HG03558 (cell line): ENCODE data around the gene C4BPB.

Source experiments
- ATAC-seq: cut with Tn5 transposase; IDR thresholded peaks from one replicate; pipeline ENCODE4 v1.9.1; 2021; ENCODE audit warnings: moderate number of reproducible peaks; ENCODE audit not compliant: unreplicated experiment; ENCODE audit errors: extremely low read depth

C4BPB gene

DNA sequence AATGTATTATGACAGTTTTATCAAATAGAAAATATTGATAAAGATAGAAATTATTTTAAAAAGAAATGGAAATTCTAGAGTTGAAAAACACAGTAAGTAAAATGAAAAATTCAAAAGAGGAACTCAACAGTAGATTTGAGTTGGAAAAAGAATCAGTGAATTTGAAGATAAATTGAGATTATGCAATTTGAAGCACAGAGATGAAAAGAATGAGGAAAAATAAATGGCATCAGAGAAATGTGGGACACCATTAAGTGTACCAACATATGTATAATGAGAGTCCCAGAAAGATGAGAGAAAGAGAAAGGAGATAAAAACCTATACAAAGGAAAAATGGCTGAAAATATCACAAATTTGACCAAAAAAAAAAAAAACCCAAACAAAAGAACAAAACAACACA is 40.4 kb downstream of the C4BPB start:
- ATAC-seq = no peak

DNA sequence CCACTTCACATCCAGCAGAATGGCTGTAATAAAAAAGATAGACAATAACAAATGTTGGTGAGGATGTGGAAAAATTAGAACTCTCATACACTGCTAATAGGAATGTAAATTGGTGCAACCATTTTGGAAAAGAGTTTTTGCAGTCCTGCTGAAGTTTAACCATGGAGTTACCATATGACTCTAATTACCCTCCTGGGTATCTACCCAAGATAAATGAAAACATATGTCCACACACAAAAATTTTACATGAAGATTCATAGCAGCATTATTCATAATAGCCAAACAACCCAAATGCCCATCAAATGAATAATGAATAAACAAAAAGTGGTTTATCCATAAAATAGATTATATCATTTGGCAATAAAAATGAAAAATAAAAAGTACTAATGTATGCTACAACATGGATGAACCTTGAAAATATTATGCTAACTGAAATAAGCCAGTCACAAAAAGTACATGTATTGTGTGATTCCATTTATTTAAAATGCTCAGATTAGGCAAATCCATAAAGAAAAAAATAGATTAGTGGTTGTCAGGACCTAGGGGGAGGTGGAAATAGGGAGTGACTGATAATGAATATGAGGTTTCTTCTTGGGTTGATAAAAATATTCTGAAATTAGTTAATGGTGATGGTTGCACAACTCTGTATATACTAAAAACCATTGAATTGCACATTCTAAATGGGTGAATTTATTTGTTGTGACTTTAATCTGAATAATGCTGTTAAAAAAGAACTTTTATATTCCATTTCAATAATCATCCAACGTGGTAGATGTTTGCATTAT is 41.8 kb downstream of the C4BPB start:
- ATAC-seq = no peak

DNA sequence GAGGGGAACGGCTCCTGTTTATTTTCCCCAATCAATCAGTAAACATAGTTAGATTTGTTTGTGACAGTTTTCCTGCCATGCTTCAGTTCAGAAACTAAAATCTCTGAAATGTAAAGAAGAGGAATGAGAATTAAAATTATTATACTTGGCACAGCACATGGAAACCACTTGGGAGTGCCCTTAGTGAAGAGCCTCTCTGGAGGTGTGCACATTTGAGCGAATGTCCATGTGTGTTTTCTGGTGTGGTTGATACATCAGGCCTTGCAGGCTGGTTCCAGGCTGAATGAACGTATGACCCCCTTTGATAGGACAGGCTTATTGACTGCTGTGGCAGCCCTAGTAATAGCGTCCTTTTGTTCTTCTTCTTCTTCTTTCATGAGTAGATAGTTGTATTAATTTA is 42.5 kb downstream of the C4BPB start:
- no peak for ATAC-seq

DNA sequence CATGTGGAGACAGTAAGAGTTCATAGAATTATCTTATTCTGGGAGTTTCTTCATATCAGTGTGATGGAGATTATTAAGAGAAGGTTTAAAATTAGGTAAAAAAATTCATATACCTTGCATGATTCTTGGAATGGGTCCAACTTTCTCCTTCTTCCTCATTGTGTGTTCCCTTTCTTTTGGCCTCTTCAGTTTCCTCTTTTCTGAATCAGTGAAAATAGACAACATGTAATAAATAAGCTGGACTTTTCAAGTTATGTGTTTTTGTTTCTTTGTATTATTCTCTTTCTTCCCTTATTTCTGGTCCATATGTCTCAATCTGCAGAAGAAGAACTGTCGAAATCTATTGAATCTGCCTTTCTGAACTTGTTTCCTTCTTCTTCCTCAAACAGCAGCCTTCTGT is 45.9 kb downstream of the C4BPB start:
- no peak for ATAC-seq

DNA sequence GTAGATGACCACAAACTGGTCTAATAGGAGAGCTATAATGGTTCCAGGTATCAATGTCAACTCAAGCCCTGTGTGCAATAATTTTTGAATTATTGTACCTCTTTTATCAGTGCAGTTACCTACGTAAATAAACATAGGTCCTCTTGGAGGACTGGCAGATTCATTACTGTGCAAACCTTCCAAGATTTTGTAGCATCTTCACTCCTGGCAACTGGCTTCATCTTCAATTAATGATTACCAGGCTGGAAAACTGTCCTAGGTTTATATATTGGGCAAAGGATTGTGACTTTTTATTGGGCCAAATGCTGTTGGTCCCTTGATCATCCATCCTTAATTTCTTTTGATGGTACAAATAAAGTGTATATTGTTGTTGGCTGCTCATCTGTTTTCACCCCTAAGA is 51.0 kb downstream of the C4BPB start:
- no peak for ATAC-seq

DNA sequence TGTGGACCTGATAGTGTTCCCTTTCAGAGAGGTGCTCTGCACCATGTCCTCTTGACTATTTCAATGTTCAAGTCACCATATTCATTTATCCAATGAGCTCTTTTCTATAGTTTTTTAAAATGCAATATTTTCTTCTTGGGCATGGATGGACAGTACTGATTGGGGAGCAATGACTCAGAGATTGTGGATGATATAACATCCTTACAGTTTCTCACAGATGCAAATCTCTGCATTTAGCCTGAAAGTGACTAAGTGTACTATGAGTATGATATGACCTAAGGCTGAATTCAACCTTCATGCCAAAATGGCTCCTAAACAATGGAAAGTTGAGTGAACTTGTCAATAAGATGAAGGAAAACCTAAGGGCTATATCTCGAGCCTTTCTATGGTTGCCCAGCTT is 51.9 kb downstream of the C4BPB start:
- no peak for ATAC-seq

DNA sequence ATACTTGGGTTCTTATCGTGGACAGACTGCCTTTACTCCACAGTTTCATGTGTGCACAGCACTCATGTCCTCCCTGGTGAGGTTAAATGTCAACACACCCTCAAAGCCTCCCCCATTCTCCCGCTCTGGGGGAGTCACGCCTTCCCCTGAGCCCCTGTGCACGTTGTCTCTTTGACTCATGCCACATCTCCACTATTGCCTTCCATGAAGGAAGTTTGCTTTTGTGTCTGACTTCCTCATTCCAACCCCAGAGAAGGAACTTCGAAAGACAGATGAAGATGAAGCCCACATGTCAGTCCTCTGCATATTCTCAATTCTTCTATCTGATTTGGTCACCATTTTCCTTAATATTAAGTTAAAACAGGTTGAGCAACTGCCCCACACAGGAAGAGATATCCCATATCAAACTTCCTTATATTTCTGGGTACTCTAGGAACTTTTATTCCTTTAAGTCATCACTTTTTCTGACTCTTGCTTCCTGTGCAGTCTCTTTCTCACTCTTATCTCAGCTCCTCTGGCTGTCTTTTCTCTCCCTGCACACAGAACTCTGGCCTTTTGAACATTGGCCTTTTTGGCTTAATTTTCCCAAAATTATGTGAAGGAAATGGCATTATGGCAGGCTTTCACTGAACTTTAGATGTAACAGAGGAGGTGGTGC is 56.9 kb downstream of the C4BPB start:
- ATAC-seq = no peak
